A549 (cell line): ENCODE measurements around the gene HSD17B13.

Experiments used
- CEBPB ChIP-seq, 2 experiments: fragments of >200 bp in 1 of 2; sonication (Bioruptor Twin) in 1 of 2; formaldehyde crosslinking in 1 of 2; IDR thresholded peaks; 2 replicates each; pipeline ENCODE4 v1.6.1; 2012 to 2016
- CHD2 ChIP-seq: fragments of 150-350 bp; IDR thresholded peaks from 2 replicates; pipeline ENCODE4 v1.6.1; 2014; ENCODE audit warnings: low read length; ENCODE audit not compliant: partially characterized antibody
- CTCF ChIP-seq: fragments of >200 bp; sonication (Bioruptor Twin); formaldehyde crosslinking; IDR thresholded peaks from 3 replicates; pipeline ENCODE4 v1.5.1; 2016
- EP300 ChIP-seq, 2 experiments: fragments of >200 bp; sonication (Bioruptor Twin); formaldehyde crosslinking; IDR thresholded peaks; 2 replicates in 1 of 2; 3 replicates in 1 of 2; pipeline ENCODE4 v1.6.1; 2016 to 2017
- JUNB ChIP-seq: fragments of >200 bp; sonication (Bioruptor Twin); formaldehyde crosslinking; IDR thresholded peaks from 2 replicates; pipeline ENCODE4 v1.6.1; 2016
- MAX ChIP-seq: IDR thresholded peaks from 2 replicates; pipeline ENCODE4 v1.6.1; 2012
- NR3C1 ChIP-seq: fragments of >200 bp; sonication (Bioruptor Twin); formaldehyde crosslinking; IDR thresholded peaks from 3 replicates; pipeline ENCODE4 v1.6.1; 2017
- POLR2A ChIP-seq: IDR thresholded peaks from 2 replicates; pipeline ENCODE4 v1.6.1; 2012; ENCODE audit warnings: mild to moderate bottlenecking, low read length
- RAD21 ChIP-seq, 2 experiments: fragments of >200 bp in 1 of 2; sonication (Bioruptor Twin) in 1 of 2; formaldehyde crosslinking in 1 of 2; IDR thresholded peaks in 1 of 2; conservative IDR thresholded peaks in 1 of 2; 2 replicates in 1 of 2; 3 replicates in 1 of 2; pipeline ENCODE4 v1.6.1; 2012 to 2018; ENCODE audit warnings: inconsistent platforms in 1 of 2
- TP53 ChIP-seq: fragments of 250-450 bp; sonication (Bioruptor Pico); IDR thresholded peaks from 2 replicates; pipeline ENCODE4 v1.5.0; 2021; ENCODE audit warnings: mild to moderate bottlenecking, moderate library complexity

GRCh38 chr4:87337361-87337760 lies 14.7 kb upstream of the HSD17B13 start:
- TF ChIP-seq JUNB: no peak
- no peak for TF ChIP-seq CTCF
- no peak for TF ChIP-seq POLR2A
- TF ChIP-seq CEBPB (IDR thresholded peaks at IDR 0.05): no peak
- no peak for TF ChIP-seq CHD2
- no peak for TF ChIP-seq NR3C1
- TF ChIP-seq MAX: no peak
- no peak for TF ChIP-seq TP53 (CRISPR knock-in tag)
- TF ChIP-seq RAD21 (conservative IDR thresholded peaks at IDR 0.05 in 1 of 2, IDR thresholded peaks at IDR 0.05 in 1 of 2): no peak
- TF ChIP-seq EP300 (IDR thresholded peaks at IDR 0.05): no peak
